ENCODE results near the gene CMYA5.

The CMYA5 gene

DNA sequence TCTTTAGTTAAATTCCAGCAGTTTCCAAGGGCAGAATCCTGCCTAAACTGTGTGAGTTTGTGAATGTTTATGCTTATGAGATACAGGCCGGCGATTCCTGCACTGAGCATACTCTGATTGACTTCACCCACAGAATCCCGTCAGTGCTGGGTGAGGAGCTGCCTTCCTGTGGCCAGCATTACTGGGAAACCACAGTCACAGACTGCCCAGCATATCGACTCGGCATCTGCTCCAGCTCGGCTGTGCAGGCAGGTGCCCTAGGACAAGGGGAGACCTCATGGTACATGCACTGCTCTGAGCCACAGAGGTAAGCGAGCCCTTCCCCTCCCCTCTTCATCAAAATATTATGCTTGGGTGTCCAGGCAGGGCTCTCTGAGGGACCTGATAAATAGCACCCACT is 103.7 kb downstream of the CMYA5 start:
- TF ChIP-seq, protein P1, sequence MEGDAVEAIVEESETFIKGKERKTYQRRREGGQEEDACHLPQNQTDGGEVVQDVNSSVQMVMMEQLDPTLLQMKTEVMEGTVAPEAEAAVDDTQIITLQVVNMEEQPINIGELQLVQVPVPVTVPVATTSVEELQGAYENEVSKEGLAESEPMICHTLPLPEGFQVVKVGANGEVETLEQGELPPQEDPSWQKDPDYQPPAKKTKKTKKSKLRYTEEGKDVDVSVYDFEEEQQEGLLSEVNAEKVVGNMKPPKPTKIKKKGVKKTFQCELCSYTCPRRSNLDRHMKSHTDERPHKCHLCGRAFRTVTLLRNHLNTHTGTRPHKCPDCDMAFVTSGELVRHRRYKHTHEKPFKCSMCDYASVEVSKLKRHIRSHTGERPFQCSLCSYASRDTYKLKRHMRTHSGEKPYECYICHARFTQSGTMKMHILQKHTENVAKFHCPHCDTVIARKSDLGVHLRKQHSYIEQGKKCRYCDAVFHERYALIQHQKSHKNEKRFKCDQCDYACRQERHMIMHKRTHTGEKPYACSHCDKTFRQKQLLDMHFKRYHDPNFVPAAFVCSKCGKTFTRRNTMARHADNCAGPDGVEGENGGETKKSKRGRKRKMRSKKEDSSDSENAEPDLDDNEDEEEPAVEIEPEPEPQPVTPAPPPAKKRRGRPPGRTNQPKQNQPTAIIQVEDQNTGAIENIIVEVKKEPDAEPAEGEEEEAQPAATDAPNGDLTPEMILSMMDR (IDR thresholded peaks at IDR 0.05; ENCODE audit: insufficient read depth, low read depth, low read length, missing control alignments) = no peak
- H3K4me3 ChIP-seq (ENCODE audit: low read depth, low read length) = no peak overlapping the region
- DNase-seq (ENCODE audit: low read depth) = no peak

DNA sequence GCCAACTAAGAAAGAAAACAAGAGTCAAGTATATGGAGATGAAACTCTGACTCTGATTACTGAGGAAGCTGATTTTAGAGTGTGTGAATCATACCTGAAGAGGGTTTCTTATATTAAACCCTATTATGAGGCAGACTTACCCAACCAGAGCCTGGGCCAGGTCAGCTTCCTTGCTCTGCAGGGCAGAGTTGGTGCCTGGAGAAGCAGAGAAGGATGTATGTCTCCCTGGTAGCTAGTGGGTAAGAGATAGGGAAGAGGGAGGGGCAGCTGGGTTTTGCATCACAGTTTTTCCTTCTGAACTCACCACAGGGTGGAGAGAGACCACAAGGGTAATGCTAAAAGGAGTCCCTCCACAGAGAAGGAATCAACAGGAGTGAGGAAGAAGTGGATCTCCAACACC is 104.1 kb downstream of the CMYA5 start:
- DNase-seq (ENCODE audit: low read depth) = no peak
- H3K4me3 ChIP-seq (ENCODE audit: low read depth, low read length) = no peak overlapping the region
- TF ChIP-seq, protein P1 (IDR thresholded peaks at IDR 0.05; ENCODE audit: insufficient read depth, low read depth, low read length, missing control alignments) = no peak

DNA sequence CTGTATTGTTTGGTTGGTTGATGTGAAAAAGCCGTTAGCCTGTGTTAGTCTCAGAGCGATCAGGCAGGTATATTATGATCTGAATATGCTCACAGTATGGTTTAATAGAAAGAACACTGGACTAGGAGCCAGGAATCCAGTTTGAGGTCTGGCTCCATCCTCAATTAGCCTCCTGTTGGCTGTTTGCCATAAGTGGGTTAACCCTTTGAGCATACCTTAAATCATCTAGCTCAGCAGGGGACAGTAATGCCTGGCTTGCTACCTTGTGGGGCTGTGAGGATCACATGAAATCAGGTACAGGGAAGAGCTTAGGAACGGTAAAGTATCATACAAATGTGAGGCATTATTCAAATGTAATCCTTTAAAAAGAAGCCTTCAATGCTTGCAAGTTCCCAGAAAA is 104.7 kb downstream of the CMYA5 start:
- no peak overlapping the region for H3K4me3 ChIP-seq (ENCODE audit: low read depth, low read length)
- DNase-seq (ENCODE audit: low read depth) = no peak
- TF ChIP-seq, protein P1 (IDR thresholded peaks at IDR 0.05; ENCODE audit: insufficient read depth, low read depth, low read length, missing control alignments) = no peak

DNA sequence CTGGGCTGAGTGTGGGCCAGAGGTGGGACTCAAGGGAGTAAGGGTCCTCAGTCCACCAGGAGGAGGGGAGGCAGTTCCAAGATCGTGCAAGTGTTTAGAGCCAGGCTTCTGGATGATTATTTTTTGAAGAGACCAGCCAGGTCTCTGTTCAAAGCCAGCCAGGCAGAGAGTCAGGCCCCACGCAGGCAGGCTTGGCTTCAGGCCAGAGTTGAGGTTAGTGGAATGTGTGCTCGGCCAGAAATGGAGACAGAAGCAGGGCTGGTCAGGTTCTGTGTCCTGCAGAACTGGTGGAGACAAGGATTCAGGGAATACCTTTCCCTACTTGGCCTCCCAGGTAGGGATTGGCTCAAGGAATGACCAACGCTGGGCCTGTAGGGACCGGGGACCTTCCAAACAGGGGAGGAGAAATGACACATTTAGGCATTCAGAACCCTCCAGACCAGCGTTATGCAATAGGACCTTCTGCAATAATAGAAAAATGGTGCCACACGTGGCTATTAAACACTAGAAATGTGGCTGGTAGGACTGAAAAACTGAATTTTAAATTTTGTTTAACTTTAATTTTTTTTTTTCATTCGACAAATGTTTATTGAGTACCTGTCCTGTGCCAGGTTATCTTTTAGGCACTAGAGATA is 106.2 kb downstream of the CMYA5 start:
- TF ChIP-seq, protein P1 (IDR thresholded peaks at IDR 0.05; ENCODE audit: insufficient read depth, low read depth, low read length, missing control alignments) = no peak
- H3K4me3 ChIP-seq (ENCODE audit: low read depth, low read length) = no peak overlapping the region
- no peak for DNase-seq (ENCODE audit: low read depth)

DNA sequence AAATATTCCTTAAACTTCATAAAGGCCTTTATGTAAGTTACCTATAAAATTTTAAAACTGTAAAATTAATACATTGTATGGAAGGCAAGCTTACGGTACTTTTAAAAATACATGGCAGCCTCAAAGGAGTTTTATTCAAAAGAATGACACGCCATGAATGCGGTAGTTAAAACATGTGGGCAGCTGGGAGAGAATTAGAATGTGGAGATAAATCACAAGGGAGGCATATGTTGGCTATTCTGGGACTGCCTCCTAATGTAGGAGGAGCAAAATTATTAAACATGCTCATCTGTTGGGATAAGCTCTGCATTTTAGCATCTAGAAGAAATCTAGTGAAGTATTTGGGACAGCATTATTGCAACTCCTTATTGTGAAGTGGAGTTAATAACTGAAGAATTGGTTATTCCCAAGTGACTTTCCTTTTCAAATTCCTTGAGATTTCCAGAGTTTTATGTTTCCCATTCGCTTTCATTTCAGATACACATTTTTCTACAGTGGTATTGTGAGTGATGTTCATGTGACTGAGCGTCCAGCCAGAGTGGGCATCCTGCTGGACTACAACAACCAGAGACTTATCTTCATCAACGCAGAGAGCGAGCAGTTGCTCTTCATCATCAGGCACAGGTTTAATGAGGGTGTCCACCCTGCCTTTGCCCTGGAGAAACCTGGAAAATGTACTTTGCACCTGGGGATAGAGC is 109.4 kb downstream of the CMYA5 start:
- H3K4me3 ChIP-seq (ENCODE audit: low read depth, low read length) = no peak overlapping the region
- no peak for DNase-seq (ENCODE audit: low read depth)
- TF ChIP-seq, protein P1 (IDR thresholded peaks at IDR 0.05; ENCODE audit: insufficient read depth, low read depth, low read length, missing control alignments) = no peak

DNA sequence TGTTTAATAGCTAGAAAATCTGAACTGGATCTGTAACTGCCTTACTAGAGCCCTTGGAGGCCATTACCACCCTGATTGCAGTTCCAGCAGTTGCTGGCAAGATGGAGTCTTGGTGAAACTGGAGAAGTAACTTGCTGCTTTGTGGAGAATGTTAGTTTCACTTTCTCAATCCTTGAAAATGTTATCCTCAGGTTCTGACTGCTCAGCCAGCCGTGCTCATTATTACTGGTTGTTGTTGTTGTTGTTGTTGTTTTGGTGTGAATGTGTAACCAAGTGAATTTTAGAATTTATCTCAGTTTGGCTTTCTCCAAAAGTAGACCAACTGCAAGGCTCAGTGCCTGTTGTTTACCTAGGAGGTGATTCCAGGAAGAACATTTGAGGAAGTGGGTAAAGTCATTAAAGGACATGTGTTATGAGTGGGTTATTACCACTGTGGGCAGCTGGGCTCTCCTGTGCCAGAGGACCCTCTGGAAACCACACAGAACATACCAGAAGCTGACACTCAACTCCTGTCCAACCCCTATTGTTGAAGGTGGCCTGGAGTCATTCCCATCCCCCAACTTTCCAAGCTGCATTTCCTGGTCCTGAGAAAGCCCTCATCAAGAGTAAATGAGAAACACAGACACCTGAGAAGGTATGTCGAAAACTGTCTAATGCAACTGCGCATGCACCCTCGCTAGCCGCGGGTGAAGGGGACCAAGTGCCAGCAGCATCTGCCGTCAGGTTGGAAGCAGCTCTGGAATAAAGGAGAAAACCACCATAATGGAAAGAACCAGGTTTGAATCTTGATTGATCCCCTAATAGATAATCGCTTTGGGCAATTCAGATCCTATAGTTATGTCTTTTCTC is 111.6 kb downstream of the CMYA5 start:
- DNase-seq (ENCODE audit: low read depth) = peak; percentile 29
- TF ChIP-seq, protein P1 (IDR thresholded peaks at IDR 0.05; ENCODE audit: insufficient read depth, low read depth, low read length, missing control alignments) = no peak
- H3K4me3 ChIP-seq (ENCODE audit: low read depth, low read length) = no peak overlapping the region

Measured in GM12865 (cell line).